HG03558 (cell line): Measurements from ENCODE around the gene RPS8.
"Not testable (repeated sequence)": the region's sequence is repeated elsewhere in the genome, so short reads cannot be mapped to it uniquely, and the experiment has no call there.

Experiments
- ATAC-seq: cut with Tn5 transposase; IDR thresholded peaks from one replicate; pipeline ENCODE4 v1.9.1; 2021; ENCODE audit warnings: moderate number of reproducible peaks; ENCODE audit not compliant: unreplicated experiment; ENCODE audit errors: extremely low read depth

Gene RPS8

DNA sequence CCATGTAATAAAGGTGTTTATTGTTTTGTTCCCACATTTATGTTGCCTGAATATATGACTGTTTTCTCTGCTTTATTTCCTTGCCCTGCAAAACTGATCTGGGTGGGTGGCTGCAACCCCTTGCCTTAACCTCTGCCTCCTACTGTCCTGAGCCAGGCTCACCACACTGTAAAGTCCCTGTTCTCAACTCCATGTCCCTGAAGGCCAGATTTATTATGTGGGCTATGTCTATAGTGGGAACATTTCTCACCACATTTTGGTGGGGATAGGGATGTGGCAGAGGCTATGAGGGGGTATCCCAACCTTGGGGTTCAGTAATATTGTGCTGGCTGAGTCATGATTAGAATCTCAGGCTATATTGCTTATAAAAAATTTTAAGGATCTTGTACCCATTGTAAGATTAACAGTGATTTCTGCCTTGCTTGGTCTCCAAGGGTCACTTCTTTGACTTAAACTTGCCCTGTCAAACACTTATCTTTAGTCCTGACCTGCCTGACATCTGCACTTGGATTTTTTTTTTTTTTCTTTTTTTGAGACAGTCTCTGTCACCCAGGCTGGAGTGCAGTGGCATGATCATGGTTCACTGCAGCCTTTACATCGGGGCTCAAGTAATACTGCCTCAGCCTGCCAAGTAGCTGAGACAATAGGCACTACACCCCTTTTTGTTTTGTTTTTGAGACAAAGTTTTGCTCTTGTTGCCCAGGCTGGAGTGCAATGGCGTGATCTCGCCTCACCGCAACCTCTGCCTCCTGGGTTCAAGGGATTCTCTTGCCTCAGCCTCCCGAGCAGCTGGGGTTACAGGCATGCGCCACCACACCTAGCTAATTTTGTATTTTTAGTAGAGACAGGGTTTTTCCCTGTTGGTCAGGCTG, 3.6 kb downstream of the RPS8 start:
- ATAC-seq = no peak

DNA sequence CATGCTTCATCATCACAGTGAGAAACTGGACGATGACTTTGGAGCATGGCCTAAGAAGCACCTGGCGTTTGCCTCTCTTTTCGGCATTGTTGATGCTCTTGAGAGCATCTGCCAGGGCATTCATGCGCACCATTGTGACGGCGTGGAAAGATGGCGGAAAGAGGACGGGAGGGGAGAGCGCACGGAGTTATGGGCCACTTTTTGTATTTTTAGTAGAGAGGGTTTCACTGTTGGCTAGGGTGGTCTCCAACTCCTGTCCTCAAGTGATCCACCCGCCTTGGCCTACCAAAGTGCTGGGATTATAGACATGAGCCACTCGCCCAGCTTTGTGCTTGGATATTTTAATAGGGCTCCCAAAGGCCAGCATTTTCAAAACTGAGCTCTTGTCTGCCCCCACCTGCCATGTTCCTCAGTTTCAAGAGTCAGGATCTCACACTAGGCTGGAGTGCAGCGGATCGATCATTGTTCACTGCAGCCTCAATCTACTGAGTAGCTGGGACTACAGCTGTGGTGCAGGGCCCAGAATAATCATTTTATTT, 5.3 kb downstream of the RPS8 start:
- no peak for ATAC-seq

DNA sequence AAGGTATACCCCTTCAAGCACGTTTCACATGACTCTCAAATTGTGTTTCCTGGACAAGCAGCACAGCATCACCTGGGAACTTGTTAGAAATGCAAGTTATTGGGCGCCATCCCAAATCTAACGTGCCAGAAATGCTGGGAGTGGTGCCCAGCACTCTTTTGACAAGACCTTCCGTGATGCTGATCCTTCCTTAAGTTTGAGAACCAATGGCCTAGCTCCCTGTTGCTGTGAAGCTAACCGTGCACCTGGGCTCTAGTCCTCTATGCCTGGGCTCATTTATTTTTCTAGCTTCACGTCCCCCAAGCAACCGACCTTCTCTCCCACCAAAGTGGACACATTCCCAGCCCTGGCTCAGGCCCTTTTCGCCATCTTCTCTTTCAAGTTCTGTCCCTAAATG, 8.4 kb downstream of the RPS8 start:
- no peak for ATAC-seq

DNA sequence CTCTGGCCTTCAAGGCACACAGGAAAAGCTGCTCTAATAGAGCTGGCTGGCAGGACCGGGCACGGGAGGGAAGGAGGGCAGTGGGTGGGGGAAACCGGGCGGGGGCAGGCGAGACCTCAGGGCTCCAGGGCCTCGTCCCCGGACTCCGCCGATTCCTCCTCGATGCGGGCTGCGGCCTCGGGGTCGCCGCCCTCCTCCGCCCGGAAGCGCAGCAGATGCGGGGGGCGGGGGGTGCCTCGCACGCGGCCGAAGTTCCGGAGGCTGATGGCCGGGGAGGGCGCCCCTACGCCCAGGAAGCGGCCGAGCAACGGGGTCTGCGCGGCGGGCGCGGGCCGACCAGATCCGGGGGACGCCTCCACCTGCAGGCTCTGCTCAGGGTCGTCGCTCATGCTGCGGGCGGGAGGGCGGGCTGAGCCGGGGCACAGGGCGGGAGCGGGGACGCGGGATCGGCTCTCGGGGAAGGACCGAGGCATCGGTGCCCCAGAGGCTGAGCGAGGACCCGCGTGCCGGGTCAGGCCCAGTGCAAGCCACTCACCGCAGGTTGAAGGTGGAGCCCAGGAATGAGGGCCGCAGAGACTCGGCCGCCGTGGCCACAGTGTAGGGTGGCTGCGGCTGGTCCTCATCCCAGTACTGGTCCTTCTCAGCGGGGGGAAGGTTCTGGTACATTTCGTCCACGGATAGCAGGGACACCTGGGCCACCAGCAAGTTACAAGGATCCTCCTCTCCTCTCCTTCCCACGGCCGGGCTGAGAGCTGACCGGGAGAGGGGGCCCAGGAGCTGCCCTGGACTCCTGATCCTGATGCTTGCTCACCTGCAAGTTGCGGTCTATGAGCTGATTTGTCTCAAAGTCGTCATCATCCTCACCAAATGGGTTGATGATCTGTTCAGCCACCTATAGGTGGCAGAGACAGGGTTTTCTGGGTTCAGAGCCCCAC, 9.0 kb downstream of the RPS8 start:
- no peak for ATAC-seq

DNA sequence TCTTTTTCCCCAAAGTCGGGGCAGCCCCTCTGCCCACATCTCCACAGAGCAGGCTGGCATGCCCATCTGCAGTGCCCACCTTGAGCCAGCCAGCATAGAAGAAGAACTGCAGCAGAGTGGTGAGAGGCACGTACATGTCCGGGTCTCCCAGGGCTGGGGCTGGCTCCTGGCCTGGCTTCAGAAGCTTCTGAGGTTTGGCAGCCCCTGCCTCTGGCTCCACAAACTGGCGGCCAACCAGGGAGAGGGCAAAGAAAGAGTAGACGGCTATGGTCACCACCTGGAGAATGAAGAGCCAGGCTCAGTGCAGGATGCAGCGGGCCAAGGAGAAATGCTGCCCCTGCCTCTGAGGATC, 9.7 kb downstream of the RPS8 start:
- ATAC-seq = no peak

DNA sequence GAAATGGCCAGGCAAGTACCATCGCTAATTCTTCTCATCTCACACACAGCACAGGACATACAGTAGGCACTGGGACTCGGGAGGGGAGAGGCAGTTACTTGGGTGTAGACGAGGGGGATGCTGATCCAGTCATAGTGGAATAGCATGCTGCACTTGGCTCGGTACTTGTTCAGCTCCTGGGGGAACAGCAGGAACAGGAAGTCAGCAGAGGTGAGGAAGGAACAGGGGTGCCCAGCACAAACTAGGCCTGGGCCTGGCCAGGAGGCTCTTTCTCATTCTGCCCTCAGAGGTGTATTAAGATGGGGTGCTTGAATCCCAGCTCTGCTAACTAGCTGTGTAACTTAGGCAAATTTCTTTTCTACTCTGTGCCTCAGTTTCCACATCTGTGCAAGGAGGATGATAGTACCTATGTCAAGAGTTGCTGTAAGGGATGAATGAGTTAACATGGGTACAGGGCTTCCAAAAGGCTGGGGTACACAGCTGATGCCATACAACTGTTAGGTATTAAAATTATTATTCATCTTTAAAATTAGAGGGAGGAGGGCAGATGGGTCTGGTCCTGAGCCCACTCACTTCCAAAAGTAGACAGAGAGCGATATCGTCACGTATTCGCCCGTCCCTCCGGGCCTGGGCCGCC, 10.3 kb downstream of the RPS8 start:
- ATAC-seq = no peak

DNA sequence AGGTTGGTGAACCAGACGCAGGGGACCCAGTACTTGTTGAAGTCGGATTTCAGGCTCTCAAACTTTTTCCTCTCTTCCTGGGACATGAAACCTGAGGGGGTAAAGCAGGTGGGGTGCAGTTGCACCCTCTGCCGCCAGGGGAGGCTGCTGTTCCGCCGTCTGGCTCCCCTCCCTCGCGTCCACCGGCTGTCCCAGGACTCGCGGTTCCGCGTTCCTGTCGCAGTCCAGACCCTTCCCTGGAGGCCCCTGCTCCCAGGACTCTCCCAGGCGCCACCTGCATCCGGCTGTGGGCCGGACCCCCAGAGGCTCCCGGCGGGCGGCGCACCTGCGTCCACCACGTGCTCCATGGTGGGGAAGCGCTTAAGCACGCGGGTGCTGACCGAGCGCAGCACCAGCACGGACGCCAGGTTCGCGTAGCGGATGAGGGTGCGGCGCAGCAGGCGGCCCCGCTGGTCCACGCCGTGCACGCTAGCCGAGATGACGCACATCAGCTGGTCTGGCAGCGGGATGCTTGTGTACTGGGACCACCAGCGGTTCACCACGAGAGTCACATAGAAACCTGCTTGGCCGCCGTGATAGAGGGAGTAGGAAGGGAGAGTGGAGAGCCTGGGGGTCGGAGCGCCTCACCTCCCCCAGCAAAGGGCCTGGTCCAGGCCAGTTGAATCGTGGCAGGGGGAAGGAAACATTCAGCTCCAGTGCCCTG, 10.9 kb downstream of the RPS8 start:
- no peak for ATAC-seq

DNA sequence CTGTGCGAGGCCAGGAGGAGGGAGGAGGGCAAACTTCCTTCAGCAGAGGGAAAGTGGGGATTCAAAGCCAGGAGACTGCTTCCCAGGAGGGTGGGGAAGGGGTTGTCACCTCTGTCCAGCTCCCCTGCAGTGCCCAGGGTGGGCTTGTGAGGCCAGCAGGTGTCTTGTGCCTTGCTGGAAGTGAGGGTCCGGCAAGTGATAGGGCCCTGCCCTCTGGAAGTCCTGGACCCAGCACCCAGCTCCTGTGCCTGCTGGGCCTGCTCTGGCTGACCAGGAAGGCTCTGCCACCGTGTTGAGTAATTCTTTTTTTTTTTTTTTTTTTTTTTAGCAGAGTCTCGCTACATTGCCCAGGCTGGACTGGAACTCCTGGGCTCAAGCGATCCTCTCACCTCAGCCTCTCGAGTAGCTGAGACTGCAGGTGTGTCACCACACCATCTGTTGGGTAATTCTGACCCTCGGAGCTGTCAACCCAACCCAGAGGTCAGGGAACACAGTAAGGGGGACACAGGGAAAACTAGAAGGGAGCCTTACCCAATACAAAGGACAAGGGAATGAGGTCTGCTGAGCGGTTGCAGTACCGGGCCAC, 11.6 kb downstream of the RPS8 start:
- ATAC-seq = no peak

DNA sequence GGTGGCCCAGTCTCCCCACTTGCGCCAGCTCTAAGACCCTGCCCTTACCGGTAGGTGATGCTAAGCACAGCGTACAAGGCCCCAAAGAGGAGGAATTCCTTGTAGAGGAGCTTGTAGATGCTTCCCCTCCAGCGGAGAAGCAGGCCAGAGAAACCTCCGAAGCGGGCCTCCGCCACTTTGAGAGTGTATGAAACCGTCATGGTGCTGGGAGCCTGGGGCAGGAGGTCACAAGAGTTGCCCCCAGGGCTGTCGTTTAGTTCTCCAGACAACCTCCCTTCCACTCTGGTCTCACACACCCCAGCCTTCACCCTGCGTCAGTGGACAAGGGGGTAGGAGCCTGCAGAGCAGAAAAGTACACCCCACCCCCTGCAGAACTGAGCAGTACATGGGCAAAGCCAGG, 12.2 kb downstream of the RPS8 start:
- ATAC-seq = no peak

DNA sequence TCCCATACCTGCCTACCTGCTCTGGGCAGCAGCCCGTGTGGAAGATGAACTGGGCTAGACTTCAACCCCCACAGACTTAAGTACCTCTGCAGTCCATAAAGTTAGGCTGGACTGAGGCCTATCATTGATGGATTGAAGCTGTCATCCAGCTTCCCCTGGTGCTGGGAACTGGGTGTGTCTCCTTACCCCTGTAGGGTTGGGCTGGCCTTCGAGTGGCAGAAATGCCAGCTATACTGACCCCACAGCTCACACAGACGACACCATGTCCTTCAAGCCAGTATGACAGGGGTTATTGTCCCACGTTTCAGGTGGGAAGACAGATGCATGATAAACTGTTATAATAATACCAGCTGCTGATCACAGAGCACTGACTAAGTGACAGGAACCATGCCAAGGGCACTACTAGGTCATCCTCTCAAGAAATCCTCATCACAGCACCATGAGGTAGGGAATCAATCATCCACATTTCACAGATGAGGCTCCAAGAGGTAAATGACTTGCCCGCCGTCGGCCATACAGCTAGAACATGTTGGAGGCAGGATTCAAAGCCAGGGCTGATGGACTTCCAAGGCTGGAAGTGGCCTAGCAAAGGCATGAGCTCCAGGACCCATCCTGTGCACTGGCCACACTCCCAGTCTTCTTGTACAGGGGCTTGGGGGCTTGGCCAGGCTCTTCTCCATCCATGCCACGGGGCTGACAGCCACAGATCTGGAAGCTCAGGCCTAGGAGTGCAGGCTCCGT, 12.9 kb downstream of the RPS8 start, which contains the start of gene BEST4:
Gene BEST4 (minus strand): TSS at position 51 of the 741 bp plus-strand sequence. CDS start 465 bp downstream, outside the sequence.
- no peak for ATAC-seq

DNA sequence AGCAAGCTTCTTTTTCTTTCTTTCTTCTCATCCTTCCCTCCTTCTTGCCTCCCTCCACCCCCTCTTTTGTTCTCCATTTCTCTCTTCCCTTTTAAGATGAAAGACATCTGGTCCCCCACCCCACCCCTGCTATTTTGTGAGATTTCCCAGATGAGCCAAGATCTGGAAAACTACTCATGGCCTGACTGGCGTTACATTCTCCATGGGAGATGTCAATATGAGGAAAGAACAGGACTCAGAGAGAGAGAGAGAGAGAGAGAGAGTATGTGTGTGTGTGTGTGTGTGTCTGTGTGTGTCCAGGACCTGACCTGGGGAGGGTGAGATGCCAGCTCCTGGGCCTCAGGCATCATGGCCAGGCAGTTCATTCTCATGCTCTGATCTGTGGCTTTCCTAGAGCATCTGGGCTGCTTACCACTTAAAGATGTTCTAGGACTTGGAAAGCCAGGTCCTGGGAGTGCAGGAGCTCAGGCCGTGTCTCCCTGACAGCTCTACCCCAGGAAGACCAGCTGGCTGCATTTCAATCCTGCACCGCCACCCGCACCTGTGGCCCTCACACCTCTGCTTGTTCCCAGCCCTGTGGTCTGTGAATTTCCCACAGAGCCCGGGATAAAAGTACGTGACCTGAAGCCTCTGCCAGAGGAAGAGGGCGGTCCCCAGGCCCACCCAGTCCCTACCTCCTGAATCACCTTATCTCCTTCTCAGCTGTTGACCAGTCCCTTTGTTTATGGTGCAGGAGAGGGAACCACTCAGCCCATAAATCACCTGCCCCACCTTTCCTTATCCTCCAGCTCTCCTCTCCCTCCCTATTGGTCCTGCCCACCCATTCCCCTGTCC, 15.8 kb downstream of the RPS8 start:
- ATAC-seq = no peak

DNA sequence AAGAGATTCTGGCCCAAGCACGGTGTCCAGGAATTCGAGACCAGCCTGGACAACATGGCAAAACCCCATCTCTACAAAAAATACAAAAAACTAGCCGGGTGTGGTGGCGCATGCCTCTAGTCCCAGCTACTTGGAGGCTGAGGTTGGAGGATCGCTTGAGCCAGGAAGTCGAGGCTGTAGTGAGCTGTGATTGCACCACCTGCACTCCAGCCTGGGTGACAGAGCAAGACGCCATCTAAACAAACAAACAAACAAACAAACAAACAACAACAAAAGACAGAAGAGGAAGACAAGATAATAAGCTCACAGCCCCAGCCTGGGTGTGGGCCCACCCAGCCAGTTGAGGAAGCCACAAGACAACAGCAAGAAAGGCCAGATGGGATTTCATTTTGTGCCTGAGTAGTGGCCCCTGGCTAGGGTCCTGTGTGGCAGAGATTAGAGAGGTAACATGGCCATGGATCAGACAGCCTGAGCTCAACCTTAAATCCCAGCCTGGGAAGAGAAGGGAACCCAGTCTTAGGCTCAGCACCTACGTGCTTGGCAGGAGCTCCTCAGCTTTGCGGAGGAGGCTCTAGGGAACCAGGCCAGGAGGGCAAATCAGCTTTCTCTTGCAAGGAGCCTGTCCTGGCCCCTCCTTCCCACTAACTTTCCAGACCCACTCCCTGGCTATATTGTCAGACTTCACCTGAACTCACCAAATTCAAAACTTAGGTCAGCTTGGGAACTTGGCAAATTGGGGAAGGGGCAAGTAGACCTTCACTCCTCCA, 17.6 kb downstream of the RPS8 start:
- ATAC-seq = no peak

DNA sequence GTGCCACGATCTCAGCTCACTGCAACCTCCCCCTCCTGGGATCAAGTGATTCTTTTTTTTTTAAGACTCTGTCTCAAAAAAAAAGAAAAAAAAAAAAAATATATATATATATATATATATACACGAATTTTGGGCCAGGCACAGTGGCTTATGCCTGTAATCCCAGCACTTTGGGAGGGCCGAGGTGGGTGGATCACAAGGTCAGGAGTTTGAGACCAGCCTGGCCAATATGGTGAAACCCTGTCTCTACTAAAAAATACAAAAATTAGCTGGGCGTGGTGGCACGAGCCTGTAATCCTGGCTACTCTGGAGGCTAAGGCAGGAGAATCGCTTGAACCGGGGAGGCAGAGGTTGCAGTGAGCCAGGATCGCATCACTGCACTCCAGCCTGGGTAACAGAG, 22.5 kb downstream of the RPS8 start:
- not testable (repeated sequence) for ATAC-seq

DNA sequence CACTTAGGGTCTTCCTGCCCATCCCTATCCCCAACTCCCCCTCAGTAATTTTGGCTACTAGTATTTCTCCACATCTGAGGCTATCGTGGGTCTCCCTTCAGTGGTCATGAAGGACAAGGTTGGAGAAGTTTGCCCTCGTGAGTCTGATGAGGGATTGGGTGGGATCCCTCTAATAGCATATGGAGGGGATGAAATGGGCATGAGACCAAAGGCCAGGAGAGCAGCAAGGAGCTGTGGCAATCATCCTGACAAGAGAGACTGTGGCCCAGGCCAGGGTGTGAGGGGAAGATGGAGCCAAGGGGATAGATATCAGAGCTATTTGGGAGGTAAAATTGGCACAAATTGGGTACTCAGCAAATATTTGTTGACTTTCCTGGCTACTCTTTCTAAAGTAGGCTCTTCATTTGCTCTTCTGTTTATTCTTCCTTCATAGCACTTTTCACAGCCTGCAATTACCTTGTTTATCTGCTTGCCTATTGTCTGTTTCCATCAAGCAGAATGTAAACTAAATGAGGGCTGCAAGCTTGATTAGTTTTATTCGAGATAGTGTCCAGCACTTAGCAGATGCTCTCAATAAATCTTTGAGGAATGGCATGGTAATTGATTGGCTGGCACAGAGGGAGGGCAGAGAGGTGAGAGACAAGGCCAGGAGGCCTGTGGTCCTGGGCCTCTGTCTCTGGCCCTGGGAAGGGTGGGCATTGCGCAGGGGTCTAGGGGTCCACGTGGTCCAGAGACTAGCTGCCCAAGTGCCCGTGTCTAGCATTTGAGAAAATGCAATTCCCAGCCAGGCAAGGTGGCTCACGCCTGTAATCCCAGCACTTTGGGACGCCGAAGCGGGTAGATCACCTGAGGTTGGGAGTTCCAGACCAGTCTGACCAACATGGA, 23.4 kb downstream of the RPS8 start:
- ATAC-seq = no peak

DNA sequence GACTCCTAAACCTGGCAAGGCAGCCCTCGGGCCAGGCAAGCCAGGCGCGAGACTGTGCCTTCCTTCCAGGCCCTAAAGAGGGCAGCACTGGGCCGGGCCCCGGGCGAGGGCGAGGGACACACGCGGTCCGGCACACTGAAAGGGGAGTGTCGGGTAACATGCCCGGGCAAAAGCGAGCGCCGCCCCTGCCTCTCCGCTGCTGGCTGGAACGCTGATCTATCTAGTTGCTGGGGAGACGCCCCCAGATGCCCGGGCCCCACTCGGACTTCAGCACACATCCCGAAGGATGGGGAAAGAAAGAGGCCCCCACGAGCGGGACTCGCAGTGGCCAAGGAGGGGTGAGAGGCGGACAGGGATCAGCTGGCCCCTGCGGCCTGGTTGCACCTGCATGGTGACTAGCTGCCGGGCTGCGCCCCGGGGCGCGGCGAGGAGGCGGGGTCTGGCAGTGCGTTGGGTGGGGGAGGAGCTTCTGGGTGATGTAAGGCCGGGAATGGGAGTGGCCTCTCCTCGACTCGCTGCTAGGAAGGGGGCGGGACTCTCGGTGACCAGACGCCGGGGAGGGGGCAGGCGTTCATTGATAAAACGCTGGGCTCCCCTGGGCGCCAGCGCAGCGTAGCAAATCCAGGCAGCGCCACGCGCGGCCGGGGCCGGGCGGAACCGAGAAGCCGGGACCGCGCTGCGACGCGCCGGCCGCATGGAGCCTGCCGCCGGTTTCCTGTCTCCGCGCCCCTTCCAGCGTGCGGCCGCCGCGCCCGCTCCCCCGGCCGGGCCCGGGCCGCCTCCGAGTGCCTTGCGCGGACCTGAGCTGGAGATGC, 24.6 kb downstream of the RPS8 start, which contains the start of gene PLK3:
Gene PLK3 (plus strand): TSS at position 608 of the 815 bp plus-strand sequence. CDS start 87 bp downstream, at position 695.
- ATAC-seq = peak; percentile 60
